GM15510 (cell line): Measurements from ENCODE around the gene ATXN1.

Source experiments
- POLR2A ChIP-seq: IDR thresholded peaks from 3 replicates; pipeline ENCODE4 v1.6.1; 2011; ENCODE audit warnings: borderline replicate concordance; ENCODE audit not compliant: insufficient read length; ENCODE audit errors: extremely low read depth

Gene ATXN1

DNA sequence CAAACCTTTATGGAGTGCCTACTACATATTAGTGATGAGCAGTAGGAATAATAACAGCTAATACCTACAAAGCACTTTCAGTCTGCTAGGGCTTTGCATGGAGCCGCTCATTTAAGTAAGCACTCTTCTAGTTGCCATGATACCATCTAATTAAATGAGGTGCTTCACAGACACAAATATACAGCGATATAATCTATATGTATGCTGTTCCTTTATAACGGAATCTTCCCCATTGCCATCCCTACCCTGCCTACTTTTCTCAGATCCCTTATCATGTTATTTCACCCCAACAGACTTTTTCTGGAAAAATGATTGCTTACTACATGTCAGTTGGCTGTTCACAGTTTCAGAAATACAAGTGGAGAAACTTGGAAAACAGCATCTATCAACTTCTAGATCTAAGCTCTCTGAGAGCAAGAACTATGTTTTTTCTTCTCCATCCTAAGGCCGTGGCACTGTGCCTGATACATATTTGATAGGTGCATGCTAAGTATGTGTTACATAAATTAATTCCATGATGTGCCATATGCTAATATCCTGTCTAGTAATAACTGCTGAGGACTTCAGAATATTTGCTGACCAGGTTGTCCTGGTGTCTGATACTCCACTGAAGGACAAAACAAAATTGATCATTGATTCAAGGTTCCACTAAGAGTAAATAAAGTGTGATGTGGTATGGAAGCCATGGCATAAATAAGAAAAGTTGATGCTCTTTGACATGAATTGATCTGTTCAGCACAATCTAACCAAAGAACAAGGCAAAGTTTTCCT is 398.3 kb downstream of the ATXN1 start:
- no peak for TF ChIP-seq POLR2A

DNA sequence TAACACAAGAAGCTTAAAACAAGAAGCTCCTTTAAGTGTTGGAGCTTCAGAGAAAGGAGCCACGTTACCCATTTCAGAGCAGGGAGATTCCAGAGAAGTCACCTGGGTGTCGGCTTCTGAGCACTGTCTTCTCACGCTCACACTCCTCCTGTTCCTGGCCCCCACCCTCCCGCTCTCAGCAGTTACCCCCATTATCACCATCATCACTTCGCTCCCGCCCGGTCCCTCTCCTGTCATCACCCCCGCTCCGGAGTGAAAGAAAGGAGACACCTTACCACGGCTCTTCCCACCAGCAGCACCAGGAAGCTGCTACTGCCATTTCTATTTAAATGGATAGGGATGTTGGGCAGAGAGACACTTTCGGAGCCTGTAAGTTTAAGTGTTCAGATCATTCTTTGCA is 399.0 kb downstream of the ATXN1 start:
- TF ChIP-seq POLR2A, result no peak

DNA sequence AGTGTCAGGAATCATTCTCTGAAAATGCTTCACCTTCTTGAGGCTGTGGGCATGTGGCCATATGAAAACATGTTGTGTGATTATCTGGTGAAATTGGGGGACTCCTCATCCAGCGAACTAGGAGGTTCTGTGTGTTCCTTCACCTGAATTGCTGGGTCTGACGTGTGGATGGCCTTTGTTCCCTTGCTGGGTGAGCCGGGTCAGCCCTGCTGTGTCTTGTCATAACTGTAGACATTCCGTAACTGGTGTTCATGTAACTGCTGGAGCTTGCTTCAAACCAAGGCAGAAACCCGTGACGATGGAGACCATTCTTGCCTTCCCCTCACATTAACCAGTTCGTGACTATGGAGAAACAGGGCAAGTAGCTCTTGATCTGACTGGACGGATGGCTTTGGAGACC is 399.4 kb downstream of the ATXN1 start:
- TF ChIP-seq POLR2A, result no peak

DNA sequence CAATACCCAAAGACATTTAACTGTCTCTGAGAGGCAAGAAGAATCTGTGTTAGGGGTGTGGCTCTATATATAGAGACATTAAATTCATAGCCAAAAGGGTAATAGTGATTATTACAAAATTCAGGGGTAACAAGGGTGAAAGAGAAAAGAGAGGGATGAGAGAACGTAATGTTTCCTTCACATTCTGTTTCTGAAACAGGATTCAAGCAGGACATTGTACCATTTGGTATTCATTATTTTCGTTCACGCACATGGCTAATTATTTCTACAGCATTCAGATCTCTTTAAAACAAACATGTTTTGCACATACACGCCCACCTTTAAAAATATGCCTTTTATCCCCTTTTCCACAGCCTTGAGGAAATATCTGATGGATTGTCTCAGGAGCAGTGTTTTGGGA is 400.1 kb downstream of the ATXN1 start:
- no peak for TF ChIP-seq POLR2A

DNA sequence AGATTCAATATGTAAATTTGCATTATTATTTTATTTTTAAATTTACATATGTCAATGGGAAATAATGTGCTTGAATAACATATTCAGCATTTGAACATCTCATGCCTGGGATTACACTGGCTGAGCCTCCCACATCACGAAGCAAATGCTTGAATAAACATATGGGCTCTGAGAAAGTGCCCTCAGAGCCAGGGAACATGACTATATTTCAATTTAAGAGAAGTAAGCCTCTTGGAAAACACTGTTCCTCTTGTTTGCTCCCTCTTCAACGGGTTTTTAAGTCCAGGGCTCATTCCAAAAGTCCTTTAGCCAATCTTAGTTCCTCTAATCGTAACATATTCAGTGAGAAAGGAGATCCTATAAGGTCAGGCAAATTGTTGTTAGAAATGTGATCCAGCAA is 400.9 kb downstream of the ATXN1 start:
- TF ChIP-seq POLR2A, result no peak

DNA sequence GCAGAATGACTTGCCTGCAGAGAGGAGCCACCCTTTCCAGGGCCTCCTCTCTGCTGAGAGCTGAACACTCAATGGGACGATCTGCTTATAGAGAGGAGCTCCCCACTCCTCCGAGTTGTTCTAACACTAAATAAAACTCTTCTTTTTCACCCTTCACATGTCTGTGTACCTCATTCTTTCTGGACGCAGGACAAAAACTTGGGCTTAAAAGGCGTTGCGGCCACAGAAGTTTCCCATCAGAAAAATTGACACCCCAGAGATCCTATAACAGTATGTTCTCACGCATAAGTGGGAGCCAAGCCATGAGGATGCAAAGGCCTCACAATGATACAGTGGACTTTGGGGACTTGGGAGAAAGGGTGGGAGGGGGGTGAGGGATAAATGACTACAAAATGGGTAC is 401.7 kb downstream of the ATXN1 start:
- TF ChIP-seq POLR2A, result no peak

DNA sequence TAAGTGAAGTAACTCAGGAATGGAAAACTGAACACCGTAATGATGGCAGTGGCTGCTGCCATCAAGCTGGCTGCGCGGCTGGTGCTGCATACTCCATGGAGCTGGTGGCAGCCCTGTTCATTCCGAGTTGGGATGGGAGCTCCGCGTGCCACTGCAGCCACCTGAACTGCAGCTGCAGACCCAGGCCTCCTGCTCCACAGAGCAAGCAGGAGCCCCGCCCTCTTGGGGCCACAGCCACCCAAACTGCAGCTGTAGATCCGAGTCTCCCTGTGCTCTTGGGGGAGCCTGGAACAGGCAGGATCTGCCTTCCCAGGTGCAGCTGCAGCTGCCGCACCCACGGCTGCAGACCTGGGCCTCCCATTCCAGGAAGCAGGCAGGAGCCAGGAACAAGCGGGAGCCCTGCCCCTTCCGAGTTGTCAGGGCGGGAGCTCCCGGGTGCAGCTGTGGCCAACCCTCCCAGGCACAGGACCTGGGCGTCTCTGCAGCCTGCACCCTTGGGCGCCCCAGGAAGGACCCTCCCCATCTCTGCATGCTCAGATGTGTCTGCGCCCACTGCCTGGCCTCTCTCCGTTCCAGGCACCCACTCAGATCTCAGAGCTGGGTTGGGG is 402.6 kb downstream of the ATXN1 start:
- no peak for TF ChIP-seq POLR2A

DNA sequence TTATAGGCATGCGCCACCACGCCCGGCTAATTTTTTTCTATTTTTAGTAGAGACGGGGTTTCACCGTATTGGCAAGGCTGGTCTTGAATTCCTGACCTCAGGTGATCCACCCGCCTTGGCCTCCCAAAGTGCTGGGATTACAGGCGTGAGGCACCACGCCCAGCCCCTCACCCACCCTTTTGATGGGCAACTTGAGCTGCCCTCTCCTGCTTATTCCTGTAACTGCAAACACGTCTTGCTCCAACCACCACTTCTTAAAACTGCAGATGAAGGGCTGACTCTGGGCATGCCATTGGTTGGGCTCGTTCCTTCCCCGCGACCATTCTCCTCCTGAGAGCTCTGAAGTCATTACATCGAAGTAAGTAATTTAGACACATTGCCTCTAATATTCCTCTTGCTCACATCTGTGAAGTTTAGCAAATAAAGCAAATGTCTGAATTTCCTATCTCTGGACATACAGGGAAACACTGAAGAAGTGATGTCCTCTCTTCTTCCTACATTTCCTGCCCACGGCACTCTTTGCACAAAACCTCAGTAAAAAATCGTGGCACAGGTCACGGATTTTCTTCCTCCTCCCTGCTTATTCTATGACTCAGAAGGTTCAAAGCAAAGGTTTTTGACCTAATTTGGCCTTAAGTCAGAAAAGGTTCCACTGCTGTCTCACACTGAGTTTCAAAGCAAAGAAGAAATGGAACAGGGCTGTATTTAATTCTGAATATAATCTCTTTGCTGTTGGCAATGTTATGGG is 405.4 kb downstream of the ATXN1 start:
- no peak for TF ChIP-seq POLR2A

DNA sequence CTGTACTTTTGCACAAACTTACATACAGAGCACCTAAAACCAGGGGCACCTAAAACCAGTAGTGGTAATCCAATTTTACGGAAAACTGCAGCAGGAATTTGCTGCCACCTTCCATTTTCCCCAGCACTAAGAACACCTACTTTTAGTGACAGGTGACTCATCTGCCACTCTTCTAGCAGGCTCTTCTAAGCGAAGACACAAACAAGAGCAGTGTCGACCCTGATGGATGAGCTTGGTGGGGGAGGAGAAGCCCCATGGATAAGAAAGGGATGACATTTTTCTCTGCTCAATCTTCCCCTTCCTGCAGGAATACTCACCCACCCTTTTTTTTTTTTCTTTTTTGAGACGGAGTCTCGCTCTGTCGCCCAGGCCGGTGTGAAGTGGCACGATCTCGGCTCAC is 406.0 kb downstream of the ATXN1 start:
- TF ChIP-seq POLR2A, result no peak

DNA sequence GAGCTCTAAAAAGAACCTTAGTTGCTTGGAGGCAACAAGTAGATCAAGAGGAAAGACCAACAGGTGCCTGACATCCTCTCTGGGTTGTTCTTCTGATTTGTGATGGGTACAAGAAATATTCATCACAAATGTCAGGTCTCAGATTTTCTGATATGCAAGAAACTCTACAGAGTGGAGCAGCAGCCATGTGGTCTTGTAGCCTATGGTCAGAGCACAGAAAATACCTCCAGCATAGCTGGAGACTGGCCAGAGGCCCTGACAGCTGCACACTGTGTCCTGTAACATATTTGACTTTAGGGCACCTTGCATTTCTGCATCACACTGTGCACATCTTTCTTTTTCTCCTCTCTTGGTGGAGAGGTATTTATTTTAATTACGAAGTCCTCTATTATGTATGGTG is 406.6 kb downstream of the ATXN1 start:
- TF ChIP-seq POLR2A, result no peak

DNA sequence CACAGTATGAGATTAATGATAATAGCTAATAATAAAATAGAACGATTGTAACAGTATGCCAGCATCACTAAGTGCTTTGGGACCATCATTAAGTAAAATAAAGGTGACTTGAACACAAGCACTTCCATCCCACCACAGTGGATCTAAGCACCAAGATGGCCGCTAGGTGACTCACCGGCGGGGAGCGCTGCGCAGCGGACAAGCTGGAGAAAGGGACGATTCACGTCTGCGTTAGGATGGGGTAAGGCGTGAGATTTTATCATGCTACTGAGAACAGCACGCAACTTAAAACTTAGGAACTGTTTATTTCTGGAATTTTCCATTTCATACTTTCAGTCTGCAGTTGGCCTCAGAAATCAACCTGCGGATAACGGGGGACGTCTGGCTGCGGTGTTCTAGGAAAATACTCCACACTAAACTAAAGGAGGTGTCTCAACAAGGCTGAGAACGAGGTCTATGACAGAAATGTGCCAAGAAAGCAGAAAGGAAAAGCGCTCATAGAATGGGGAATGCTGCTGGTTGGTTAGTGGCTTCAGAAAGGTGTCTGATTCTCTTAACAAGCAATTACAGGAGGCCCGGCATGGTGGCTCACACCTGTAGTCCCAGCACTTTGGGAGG is 408.3 kb downstream of the ATXN1 start:
- no peak for TF ChIP-seq POLR2A

DNA sequence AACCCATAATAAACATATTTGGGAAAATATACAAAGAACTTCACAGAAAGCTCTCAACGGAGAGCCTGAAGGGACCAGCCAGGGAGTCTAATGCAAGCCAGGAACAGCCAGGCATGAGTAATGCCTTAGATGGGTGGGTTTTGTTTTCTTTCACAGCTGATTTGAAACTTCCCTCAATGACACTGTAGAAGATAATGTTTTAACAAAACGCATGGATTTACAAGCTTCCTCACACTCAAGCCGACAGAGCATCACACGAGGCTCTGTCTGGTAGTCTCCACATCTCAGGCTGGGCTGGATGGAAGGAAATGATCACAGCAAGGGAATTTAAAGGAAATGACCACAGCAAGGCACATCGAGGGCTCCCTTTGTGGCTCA is 409.0 kb downstream of the ATXN1 start:
- no peak for TF ChIP-seq POLR2A

DNA sequence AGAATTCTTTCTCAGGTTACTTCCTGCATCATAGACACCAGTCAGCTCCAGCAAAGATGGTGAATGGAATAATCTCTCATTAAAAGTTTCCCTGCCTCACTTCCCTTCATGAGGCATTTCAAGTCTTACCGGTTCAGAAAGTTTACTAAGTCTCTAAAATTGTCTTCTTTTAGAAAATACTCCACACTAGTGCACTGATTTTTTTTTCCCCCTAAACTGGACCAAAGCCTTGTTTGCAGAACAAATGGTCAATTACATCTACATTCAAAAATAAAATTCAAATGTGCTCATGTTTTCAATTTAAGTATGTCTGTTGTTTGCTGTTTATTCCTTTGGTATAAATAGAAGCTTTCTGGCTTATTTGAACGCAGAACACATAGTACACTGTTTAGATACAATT is 411.7 kb downstream of the ATXN1 start:
- no peak for TF ChIP-seq POLR2A

DNA sequence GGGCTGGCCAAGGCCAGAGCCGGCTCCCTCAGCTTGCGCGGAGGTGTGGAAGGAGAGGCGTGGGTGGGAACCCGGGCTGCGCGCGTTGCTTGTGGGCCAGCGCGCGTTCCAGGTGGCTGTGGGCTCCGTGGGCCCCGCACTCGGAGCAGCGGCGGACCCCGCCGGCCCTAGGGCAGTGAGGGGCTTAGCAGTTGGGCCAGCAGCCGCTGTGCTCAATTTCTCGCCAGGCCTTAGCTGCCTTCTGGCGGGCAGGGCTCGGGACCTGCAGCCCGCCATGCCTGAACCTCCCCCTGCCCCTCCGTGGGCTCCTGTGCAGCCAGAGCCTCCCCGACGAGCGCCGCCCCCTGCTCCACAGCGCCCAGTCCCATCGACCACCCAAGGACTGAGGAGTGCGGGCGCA is 414.4 kb downstream of the ATXN1 start:
- no peak for TF ChIP-seq POLR2A
